Pons (tissue), 1 donor: ENCODE results near the gene CYGB.

Experiments
- DNase-seq: peaks from one replicate; pipeline ENCODE4 v3.0.0-alpha.2; 2016; ENCODE audit warnings: low spot score

The CYGB gene

DNA sequence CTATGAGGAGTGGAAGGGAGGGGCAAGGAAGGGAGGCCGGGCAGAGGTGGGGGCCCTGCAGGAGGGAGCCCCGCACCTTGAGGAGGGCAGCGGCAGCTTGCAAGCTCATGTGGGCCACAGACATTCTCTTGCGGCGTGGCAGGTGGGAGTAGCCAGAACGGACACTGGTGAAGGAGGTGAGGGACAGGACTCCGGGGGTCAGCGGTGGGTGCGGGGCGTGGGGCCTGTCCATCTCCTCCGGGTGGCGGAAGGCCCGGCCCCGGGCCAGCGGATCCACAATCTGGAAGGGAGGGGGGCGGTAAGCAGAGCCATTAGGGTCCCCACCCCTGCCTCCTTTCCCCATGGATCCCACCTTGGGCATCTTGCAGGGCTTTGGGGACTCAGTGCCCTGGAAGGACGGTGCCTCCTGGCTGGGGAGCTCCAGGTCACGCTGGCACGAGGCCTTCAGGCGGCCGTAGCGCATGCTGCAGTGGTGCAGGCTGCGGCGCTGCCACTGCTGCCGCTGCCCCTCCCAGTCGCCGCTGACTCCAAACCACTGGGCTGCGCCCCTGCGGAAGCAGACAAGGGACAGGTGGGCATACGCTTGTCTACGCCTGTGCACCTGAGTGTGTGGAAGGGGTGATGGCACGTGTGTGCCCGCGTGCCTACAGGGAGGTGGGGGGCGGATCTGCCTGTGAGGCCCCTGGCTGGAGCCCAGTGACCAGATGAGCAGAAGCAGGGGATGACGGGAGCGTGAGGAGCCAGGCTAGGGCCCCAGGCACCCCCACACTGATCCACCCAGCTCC lies 58.6 kb downstream of the CYGB start:
- DNase-seq, result no peak

DNA sequence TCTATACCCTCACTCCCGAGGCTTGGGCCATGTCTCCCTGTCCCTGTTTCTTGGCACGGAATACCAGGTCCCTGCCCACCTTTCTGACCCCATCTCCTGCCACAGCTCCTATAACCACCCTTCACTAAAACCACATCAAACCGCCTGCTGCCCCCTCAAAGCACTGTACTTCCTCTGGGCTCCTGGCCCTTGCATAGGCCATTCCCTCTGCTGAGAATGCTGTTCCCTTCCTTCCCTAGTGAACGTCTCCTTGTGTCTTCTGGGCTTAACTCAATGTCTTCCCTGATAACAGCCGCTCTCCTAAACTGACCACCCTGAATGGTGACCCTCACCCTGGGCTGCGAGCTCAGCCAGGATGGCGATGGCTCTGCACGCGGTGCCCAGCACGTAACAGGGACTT lies 59.4 kb downstream of the CYGB start:
- no peak for DNase-seq

DNA sequence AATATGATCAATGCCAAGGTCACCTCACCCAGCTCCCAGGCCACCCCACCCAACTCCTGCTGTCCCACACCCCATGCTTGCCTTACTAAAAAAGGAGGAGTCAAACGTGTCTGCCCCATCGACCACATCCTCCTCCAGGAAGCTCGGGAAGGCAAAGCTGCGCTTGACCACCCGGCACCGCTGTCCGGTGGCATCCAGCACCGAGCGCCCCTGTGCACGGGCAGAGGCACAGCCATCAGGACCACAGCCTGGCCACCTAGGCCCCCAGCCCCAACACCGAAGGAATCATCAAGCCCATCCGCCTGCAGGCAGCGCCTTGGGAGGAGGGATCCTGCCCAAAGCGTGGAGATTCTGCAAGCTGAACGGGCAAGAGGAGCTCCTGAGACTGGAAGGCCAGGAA lies 59.9 kb downstream of the CYGB start:
- no peak for DNase-seq
